ENCODE results near the gene PI3. TPM values are rescaled to one million over a fixed set of nuclear protein-coding genes. Genes with fewer than 3 reads are reported as not detected.

PI3 gene
- total RNA-seq, 4 donors from 2014 or later: not detected

DNA sequence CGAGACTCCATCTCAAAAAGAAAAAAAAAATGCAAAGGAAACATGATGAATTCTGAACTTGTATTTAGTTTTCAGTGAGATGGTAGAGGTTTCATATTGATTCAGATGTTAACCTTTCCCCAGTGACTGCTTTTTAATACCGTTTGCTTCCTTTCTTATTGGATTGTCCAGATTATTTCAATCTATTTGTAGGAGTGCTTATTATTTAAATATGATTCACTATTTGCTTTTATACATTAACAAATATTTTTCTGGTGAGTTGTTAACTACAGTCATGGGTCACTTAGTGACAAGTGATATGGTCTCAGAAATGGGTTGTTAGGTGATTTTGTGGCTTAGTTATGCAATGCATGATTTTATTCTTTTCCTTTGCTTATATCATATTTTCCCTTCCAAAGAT, 8.4 kb downstream of the PI3 start:
- Histone ChIP-seq H3K9me3 (no peaks in the 10 kb centered on the region), H3K4me3 (no peak overlapping the region), H3K36me3 (no peaks in the 10 kb centered on the region), H3K27ac (no peak overlapping the region), H3K27me3 (no peaks in the 10 kb centered on the region), H3K4me1 (no peaks in the 10 kb centered on the region)
- 71 to 76% methylated on average over 2 of the region's 2 CpGs for WGBS, 2 donors
- no peak for DNase-seq (ENCODE audit: low spot score in 2 of 2)
- TF ChIP-seq POLR2A (IDR thresholded peaks at IDR 0.05) (no peak), EP300 (IDR thresholded peaks at IDR 0.05) (no peak)

DNA sequence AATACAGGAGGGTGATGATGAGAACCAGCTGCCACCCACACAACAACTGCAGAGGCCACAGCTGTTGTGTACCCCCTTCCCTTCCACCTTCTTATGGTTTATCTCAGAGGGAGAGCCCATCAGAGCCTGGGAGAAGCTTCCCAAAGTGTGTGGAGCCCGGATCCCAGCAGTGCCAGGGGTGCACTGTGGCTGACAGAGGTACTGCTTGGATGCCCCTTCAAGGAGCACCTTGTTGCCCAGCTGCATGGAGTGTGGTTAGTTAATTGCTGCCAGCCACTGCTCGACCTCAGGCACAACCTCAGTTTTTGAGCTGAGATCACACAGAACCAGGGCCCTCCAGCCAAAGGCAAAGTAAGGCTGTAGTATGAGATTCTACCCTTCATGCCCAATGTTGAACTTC, 13.0 kb downstream of the PI3 start:
- Histone ChIP-seq H3K27me3 (no peaks in the 10 kb centered on the region), H3K27ac (no peak overlapping the region), H3K4me3 (no peak overlapping the region), H3K4me1 (no peaks in the 10 kb centered on the region), H3K9me3 (no peaks in the 10 kb centered on the region), H3K36me3 (no peaks in the 10 kb centered on the region)
- no peak for DNase-seq (ENCODE audit: low spot score in 2 of 2)
- TF ChIP-seq EP300 (IDR thresholded peaks at IDR 0.05): no peak
- TF ChIP-seq, protein P1, sequence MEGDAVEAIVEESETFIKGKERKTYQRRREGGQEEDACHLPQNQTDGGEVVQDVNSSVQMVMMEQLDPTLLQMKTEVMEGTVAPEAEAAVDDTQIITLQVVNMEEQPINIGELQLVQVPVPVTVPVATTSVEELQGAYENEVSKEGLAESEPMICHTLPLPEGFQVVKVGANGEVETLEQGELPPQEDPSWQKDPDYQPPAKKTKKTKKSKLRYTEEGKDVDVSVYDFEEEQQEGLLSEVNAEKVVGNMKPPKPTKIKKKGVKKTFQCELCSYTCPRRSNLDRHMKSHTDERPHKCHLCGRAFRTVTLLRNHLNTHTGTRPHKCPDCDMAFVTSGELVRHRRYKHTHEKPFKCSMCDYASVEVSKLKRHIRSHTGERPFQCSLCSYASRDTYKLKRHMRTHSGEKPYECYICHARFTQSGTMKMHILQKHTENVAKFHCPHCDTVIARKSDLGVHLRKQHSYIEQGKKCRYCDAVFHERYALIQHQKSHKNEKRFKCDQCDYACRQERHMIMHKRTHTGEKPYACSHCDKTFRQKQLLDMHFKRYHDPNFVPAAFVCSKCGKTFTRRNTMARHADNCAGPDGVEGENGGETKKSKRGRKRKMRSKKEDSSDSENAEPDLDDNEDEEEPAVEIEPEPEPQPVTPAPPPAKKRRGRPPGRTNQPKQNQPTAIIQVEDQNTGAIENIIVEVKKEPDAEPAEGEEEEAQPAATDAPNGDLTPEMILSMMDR (IDR thresholded peaks at IDR 0.05): no peak
- no peak for TF ChIP-seq POLR2A (IDR thresholded peaks at IDR 0.05)
- 50 to 63% methylated on average over 1 to 2 of the region's 2 CpGs for WGBS, 2 donors

DNA sequence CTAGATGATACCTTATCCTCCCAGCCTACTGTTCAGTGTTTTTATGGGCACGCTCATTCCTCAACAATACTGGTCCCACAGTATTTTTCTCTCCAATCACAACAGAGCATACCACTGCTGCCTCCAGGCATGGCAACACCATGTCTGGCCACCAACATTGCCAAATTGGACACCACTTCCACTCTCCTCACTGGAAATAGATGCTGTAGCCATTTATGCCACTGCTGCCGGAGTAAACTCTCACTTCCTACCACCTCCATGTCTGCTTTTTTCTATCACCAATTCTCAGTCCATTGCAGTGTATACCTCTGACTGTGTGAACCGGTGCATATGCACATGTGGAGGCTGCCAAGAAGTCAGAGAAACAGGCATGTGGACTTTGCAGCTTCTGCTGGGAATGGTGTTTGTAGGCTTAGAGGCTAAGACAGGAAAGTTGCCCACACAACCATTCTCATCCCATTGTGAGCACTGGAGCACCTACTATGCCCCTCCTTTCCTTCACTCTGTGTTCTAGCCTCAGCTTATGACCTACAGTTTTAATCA, 14.4 kb downstream of the PI3 start:
- Histone ChIP-seq H3K9me3 (no peaks in the 10 kb centered on the region), H3K27ac (no peak overlapping the region)

DNA sequence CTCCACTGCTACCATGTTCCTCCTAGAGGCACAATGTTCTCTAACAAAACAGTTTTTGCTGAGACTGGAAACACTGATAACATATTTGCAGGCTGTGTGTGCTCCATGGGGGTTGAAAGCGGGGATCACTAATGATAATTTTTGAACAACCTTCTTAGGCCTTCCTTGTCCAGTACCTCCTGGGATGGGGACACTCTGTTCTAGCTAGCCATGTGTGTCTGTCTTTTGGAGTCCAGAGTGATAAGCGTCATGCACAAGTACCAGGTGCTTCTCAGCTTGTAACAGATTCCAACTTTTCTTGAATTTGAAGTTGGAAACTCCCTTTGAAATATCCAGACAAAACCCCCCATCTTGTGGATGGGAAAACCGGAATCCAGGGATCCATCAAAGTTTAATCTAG, 15.2 kb downstream of the PI3 start:
- H3K27ac ChIP-seq: no peak overlapping the region
- no peak overlapping the region for H3K4me3 ChIP-seq
- TF ChIP-seq POLR2A (IDR thresholded peaks at IDR 0.05) (no peak), EP300 (IDR thresholded peaks at IDR 0.05) (no peak)
- TF ChIP-seq, protein P1 (IDR thresholded peaks at IDR 0.05): no peak
- no peaks in the 10 kb centered on the region for H3K36me3 ChIP-seq
- 89% methylated on average over 3 of the region's 3 CpGs for WGBS, 2 donors
- no peaks in the 10 kb centered on the region for H3K4me1 ChIP-seq
- H3K9me3 ChIP-seq: no peaks in the 10 kb centered on the region
- no peak for DNase-seq (ENCODE audit: low spot score in 2 of 2)
- H3K27me3 ChIP-seq: no peaks in the 10 kb centered on the region

More for the DNA sequence above, 14.4 kb downstream of the PI3 start:
- no peaks in the 10 kb centered on the region for H3K36me3 ChIP-seq
- no peaks in the 10 kb centered on the region for H3K27me3 ChIP-seq
- no peak overlapping the region for H3K4me3 ChIP-seq
- no peak for DNase-seq (ENCODE audit: low spot score in 2 of 2)
- 79 to 90% methylated on average over 3 of the region's 3 CpGs for WGBS, 2 donors
- TF ChIP-seq POLR2A (IDR thresholded peaks at IDR 0.05): no peak
- no peak for TF ChIP-seq EP300 (IDR thresholded peaks at IDR 0.05)
- TF ChIP-seq, protein P1 (IDR thresholded peaks at IDR 0.05): no peak
- no peaks in the 10 kb centered on the region for H3K4me1 ChIP-seq

DNA sequence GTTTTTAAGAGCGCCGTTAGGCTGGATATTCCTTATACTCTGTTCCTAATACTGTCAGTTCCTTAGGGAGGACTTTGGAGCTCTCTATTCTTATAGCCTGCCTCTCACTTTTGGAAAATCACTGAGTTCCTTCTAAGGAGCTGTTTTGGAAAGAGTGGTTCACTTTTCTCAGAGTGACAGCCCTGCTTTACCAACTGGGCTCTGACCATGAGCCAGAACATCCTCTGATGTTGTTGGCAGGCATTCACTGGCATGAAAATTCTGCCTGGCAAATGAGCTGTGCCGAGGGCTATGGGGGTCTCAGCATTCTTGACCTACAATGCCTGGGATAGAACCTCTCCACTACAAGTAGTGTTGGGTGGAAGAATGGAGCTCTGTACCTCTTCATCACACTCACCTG, 17.2 kb downstream of the PI3 start:
- WGBS, 2 donors: 85 to 87% methylated on average over 3 of the region's 3 CpGs
- H3K27ac ChIP-seq: no peak overlapping the region

More for the DNA sequence above, 17.2 kb downstream of the PI3 start:
- no peaks in the 10 kb centered on the region for H3K27me3 ChIP-seq
- no peaks in the 10 kb centered on the region for H3K36me3 ChIP-seq
- no peaks in the 10 kb centered on the region for H3K4me1 ChIP-seq
- DNase-seq (ENCODE audit: low spot score in 2 of 2): no peak
- H3K9me3 ChIP-seq: peaks cover 0 to 3% (median 0%) of the 10 kb centered on the region in 4 donors
- TF ChIP-seq POLR2A (IDR thresholded peaks at IDR 0.05): no peak
- TF ChIP-seq, protein P1 (IDR thresholded peaks at IDR 0.05): no peak
- TF ChIP-seq EP300 (IDR thresholded peaks at IDR 0.05): no peak
- no peak overlapping the region for H3K4me3 ChIP-seq
